Neural cell (in vitro differentiated cells): ENCODE measurements around the gene FJX1. TPM values are rescaled to one million over a fixed set of nuclear protein-coding genes. Genes with fewer than 3 reads are reported as not detected.

Experiments
- H2AFZ ChIP-seq: fragments of 200-600, 300-800 bp; sonication (generic), shearing (Covaris generic); 2 replicates; pipeline ENCODE4 v1.6.0; 2014; ENCODE audit warnings: low read depth, mild to moderate bottlenecking, antibody characterized with exemption, low read length, moderate library complexity
- H3F3A ChIP-seq: fragments of 200-600 bp; shearing (Covaris generic); 2 replicates; pipeline ENCODE4 v1.6.1; 2016; ENCODE audit warnings: mild to moderate bottlenecking, moderate library complexity, mixed read lengths, antibody characterized with exemption, low read length; ENCODE audit not compliant: insufficient read depth, poor library complexity, severe bottlenecking
- H3K27ac ChIP-seq: fragments of 200-600, 300-800 bp; sonication (generic), shearing (Covaris generic); 2 replicates; pipeline ENCODE4 v1.5.1; 2014; ENCODE audit warnings: mild to moderate bottlenecking, low read length, moderate library complexity
- H3K27me3 ChIP-seq: fragments of 300-800, 200-600 bp; sonication (generic), shearing (Covaris generic); 2 replicates; pipeline ENCODE4 v1.6.0; 2014; ENCODE audit warnings: mild to moderate bottlenecking, low read depth, low read length, moderate library complexity; ENCODE audit not compliant: insufficient read depth
- H3K36me3 ChIP-seq: fragments of 300-800, 200-600 bp; sonication (generic), shearing (Covaris generic); 2 replicates; pipeline ENCODE4 v1.5.1; 2014; ENCODE audit warnings: mild to moderate bottlenecking, antibody characterized with exemption, low read length, moderate library complexity; ENCODE audit not compliant: insufficient read depth
- H3K4me2 ChIP-seq: fragments of 300-800, 200-600 bp; sonication (generic), shearing (Covaris generic); 2 replicates; pipeline ENCODE4 v1.6.0; 2014; ENCODE audit warnings: mild to moderate bottlenecking, low read length
- H3K4me3 ChIP-seq: fragments of 300-800, 200-600 bp; sonication (generic), shearing (Covaris generic); 2 replicates; pipeline ENCODE4 v1.5.1; 2014; ENCODE audit warnings: mild to moderate bottlenecking, low read length, moderate library complexity
- H3K79me2 ChIP-seq: fragments of 200-600 bp; shearing (Covaris generic); replicated peaks from 2 replicates; pipeline ENCODE4 v1.6.0; 2014; ENCODE audit warnings: mild to moderate bottlenecking, low read length, moderate library complexity; ENCODE audit not compliant: insufficient read depth
- H3K9ac ChIP-seq: fragments of 300-800, 200-600 bp; sonication (generic), shearing (Covaris generic); 2 replicates; pipeline ENCODE4 v1.6.1; 2016; ENCODE audit warnings: mild to moderate bottlenecking, low read length, mixed read lengths
- H3K9me2 ChIP-seq: fragments of 200-600 bp; shearing (Covaris generic); 2 replicates; pipeline ENCODE4 v1.6.1; 2016; ENCODE audit warnings: mild to moderate bottlenecking, low read length, mixed read lengths; ENCODE audit not compliant: insufficient read depth
- H3K9me3 ChIP-seq: fragments of 200-600, 300-800 bp; sonication (generic), shearing (Covaris generic); 2 replicates; pipeline ENCODE4 v1.6.1; 2016; ENCODE audit warnings: mild to moderate bottlenecking, mixed run types, low read length, moderate library complexity, mixed read lengths
- H4K20me1 ChIP-seq: fragments of 200-600 bp; shearing (Covaris generic); 2 replicates; pipeline ENCODE4 v1.6.1; 2016; ENCODE audit warnings: mild to moderate bottlenecking, mixed run types; ENCODE audit not compliant: insufficient read depth
- EP300 ChIP-seq: fragments of 450-650 bp; conservative IDR thresholded peaks from 2 replicates; pipeline ENCODE4 v1.6.1; 2014; ENCODE audit warnings: antibody characterized with exemption, mild to moderate bottlenecking, moderate library complexity; ENCODE audit not compliant: poor library complexity, severe bottlenecking
- EZH2 ChIP-seq: fragments of 200-600, 300-800 bp; shearing (Covaris generic), sonication (generic); IDR thresholded peaks from 2 replicates; pipeline ENCODE4 v1.6.1; 2014; ENCODE audit warnings: antibody characterized with exemption, low read length, borderline replicate concordance, mild to moderate bottlenecking; ENCODE audit not compliant: insufficient read depth, poor library complexity, severe bottlenecking
- MXI1 ChIP-seq: fragments of 450-650 bp; conservative IDR thresholded peaks from 2 replicates; pipeline ENCODE4 v1.6.1; 2014; ENCODE audit warnings: antibody characterized with exemption, mild to moderate bottlenecking; ENCODE audit not compliant: poor library complexity, severe bottlenecking
- POLR2AphosphoS5 ChIP-seq: IDR thresholded peaks from 2 replicates; pipeline ENCODE4 v1.6.1; 2012
- RAD21 ChIP-seq: fragments of 450-650 bp; conservative IDR thresholded peaks from 2 replicates; pipeline ENCODE4 v1.6.1; 2014; ENCODE audit warnings: antibody characterized with exemption, mild to moderate bottlenecking, moderate library complexity
- SMC3 ChIP-seq: fragments of 450-650 bp; conservative IDR thresholded peaks from 2 replicates; pipeline ENCODE4 v1.6.1; 2014; ENCODE audit warnings: antibody characterized with exemption, mild to moderate bottlenecking, moderate library complexity; ENCODE audit not compliant: poor library complexity
- TAF1 ChIP-seq: IDR thresholded peaks from 2 replicates; pipeline ENCODE4 v1.6.1; 2012; ENCODE audit warnings: low read depth
- polyA plus RNA-seq: library from polyadenylated mRNA; depleted of rRNA; stranded (reverse); fragments of >200 nt; gene quantifications from 2 replicates; pipeline ENCODE4 v1.2.3, GENCODE V29; 2014
- TF ChIP-seq, protein P1 (sequence below): fragments of 450-650 bp; IDR thresholded peaks from 2 replicates; pipeline ENCODE4 v1.5.1; 2014; ENCODE audit warnings: antibody characterized with exemption, mild to moderate bottlenecking, moderate library complexity; ENCODE audit not compliant: poor library complexity, severe bottlenecking
- TF ChIP-seq, protein P2 (sequence below): IDR thresholded peaks from 2 replicates; pipeline ENCODE4 v1.6.1; 2012; ENCODE audit warnings: borderline replicate concordance

Gene FJX1
- polyA plus RNA-seq, 1 donor from 2014 or later = 56.3 TPM

- no peaks in the 10 kb centered on the region for H3F3A ChIP-seq
- H3K4me2 ChIP-seq = no peak overlapping the region
- H3K4me3 ChIP-seq = no peak overlapping the region
- H3K36me3 ChIP-seq = no peaks in the 10 kb centered on the region
- no peak overlapping the region for H3K9ac ChIP-seq
- H2AFZ ChIP-seq = no peak overlapping the region
- H4K20me1 ChIP-seq = no peaks in the 10 kb centered on the region
- H3K9me2 ChIP-seq = no peaks in the 10 kb centered on the region
- H3K27ac ChIP-seq = no peak overlapping the region
- no peaks in the 10 kb centered on the region for H3K27me3 ChIP-seq
- no peaks in the 10 kb centered on the region for H3K79me2 ChIP-seq
- no peaks in the 10 kb centered on the region for H3K9me3 ChIP-seq
- TF ChIP-seq EP300 (no peak), MXI1 (no peak), POLR2AphosphoS5 (no peak), RAD21 (no peak)
These were observed 17.9 kb upstream of the FJX1 start for GRCh38 chr11:35600331-35600838.

GRCh38 chr11:35602160-35602793, 16.0 kb upstream of the FJX1 start:
- no peaks in the 10 kb centered on the region for H3F3A ChIP-seq
- no peaks in the 10 kb centered on the region for H4K20me1 ChIP-seq
- H3K9me2 ChIP-seq = no peaks in the 10 kb centered on the region
- H2AFZ ChIP-seq = no peak overlapping the region
- no peak for TF ChIP-seq EP300
- TF ChIP-seq MXI1 = no peak
- TF ChIP-seq EZH2 = no peak
- no peak for TF ChIP-seq RAD21
- TF ChIP-seq, protein P1, sequence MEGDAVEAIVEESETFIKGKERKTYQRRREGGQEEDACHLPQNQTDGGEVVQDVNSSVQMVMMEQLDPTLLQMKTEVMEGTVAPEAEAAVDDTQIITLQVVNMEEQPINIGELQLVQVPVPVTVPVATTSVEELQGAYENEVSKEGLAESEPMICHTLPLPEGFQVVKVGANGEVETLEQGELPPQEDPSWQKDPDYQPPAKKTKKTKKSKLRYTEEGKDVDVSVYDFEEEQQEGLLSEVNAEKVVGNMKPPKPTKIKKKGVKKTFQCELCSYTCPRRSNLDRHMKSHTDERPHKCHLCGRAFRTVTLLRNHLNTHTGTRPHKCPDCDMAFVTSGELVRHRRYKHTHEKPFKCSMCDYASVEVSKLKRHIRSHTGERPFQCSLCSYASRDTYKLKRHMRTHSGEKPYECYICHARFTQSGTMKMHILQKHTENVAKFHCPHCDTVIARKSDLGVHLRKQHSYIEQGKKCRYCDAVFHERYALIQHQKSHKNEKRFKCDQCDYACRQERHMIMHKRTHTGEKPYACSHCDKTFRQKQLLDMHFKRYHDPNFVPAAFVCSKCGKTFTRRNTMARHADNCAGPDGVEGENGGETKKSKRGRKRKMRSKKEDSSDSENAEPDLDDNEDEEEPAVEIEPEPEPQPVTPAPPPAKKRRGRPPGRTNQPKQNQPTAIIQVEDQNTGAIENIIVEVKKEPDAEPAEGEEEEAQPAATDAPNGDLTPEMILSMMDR = no peak
- TF ChIP-seq, protein P2, sequence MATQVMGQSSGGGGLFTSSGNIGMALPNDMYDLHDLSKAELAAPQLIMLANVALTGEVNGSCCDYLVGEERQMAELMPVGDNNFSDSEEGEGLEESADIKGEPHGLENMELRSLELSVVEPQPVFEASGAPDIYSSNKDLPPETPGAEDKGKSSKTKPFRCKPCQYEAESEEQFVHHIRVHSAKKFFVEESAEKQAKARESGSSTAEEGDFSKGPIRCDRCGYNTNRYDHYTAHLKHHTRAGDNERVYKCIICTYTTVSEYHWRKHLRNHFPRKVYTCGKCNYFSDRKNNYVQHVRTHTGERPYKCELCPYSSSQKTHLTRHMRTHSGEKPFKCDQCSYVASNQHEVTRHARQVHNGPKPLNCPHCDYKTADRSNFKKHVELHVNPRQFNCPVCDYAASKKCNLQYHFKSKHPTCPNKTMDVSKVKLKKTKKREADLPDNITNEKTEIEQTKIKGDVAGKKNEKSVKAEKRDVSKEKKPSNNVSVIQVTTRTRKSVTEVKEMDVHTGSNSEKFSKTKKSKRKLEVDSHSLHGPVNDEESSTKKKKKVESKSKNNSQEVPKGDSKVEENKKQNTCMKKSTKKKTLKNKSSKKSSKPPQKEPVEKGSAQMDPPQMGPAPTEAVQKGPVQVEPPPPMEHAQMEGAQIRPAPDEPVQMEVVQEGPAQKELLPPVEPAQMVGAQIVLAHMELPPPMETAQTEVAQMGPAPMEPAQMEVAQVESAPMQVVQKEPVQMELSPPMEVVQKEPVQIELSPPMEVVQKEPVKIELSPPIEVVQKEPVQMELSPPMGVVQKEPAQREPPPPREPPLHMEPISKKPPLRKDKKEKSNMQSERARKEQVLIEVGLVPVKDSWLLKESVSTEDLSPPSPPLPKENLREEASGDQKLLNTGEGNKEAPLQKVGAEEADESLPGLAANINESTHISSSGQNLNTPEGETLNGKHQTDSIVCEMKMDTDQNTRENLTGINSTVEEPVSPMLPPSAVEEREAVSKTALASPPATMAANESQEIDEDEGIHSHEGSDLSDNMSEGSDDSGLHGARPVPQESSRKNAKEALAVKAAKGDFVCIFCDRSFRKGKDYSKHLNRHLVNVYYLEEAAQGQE = no peak
- no peak for TF ChIP-seq SMC3
- no peak for TF ChIP-seq POLR2AphosphoS5
- TF ChIP-seq TAF1 = no peak
- H3K27ac ChIP-seq = no peak overlapping the region
- H3K36me3 ChIP-seq = no peaks in the 10 kb centered on the region
- no peak overlapping the region for H3K4me2 ChIP-seq
- no peaks in the 10 kb centered on the region for H3K9me3 ChIP-seq
- H3K4me3 ChIP-seq = no peak overlapping the region
- no peak overlapping the region for H3K9ac ChIP-seq
- no peaks in the 10 kb centered on the region for H3K79me2 ChIP-seq
- H3K27me3 ChIP-seq = no peaks in the 10 kb centered on the region
